ENCODE results near the gene TRPM5. TPM values are rescaled to one million over a fixed set of nuclear protein-coding genes. Genes with fewer than 3 reads are reported as not detected.

TRPM5 gene
- not detected in 5 replicates for total RNA-seq (2022; extraction: Qiagen RNA extraction; ENCODE audit: low read depth)

GRCh38 chr11:2443881-2444820, at the start of gene TRPM5:
Gene TRPM5 (minus strand): TSS chr11:2444514. CDS start chr11:2423036, 21,478 bp downstream.

GRCh38 chr11:2444821-2445745, 769 bp upstream of the TRPM5 start, which contains the start of gene KCNQ1:
Gene KCNQ1 (plus strand): TSS chr11:2445008. CDS start chr11:2445099, 91 bp downstream.

GRCh38 chr11:2400069-2400761, 44.1 kb downstream of the TRPM5 start, which contains the start of gene TSSC4:
Gene TSSC4 (plus strand): TSS chr11:2400750. CDS start chr11:2402634, 1,884 bp downstream.

Other genes starting within 250 kb of the TRPM5 start
- not detected in 5 replicates for gene ASCL2, start 173.9 kb downstream of the TRPM5 start, total RNA-seq (2022; extraction: Qiagen RNA extraction; ENCODE audit: low read depth)
- not detected in 5 replicates for gene C11orf21, start 142.6 kb downstream of the TRPM5 start, total RNA-seq (2022; extraction: Qiagen RNA extraction; ENCODE audit: low read depth)
- not detected in 5 replicates for gene TSPAN32, start 142.5 kb downstream of the TRPM5 start, total RNA-seq (2022; extraction: Qiagen RNA extraction; ENCODE audit: low read depth)
- gene CD81, start 67.2 kb downstream of the TRPM5 start, total RNA-seq (2022; extraction: Qiagen RNA extraction; ENCODE audit: low read depth): 250 to 408 TPM (median 392 TPM) in 5 replicates
- gene TSSC4, start 43.8 kb downstream of the TRPM5 start, total RNA-seq (2022; extraction: Qiagen RNA extraction; ENCODE audit: low read depth): 32.7 to 76.9 TPM (median 68.3 TPM) in 5 replicates
- 0.62 to 1.0 TPM (median 0.71 TPM) in 4 of 5 replicates, not detected in the other for gene KCNQ1, start 494 bp upstream of the TRPM5 start, total RNA-seq (2022; extraction: Qiagen RNA extraction; ENCODE audit: low read depth)